GM18909 (cell line): Measurements from ENCODE around the gene ORAI1.
"Not testable (repeated sequence)": the region's sequence is repeated elsewhere in the genome, so short reads cannot be mapped to it uniquely, and the experiment has no call there.

Experiments used
- ATAC-seq: cut with Tn5 transposase; IDR thresholded peaks from one replicate; pipeline ENCODE4 v1.9.1; 2021; ENCODE audit warnings: mild to moderate bottlenecking; ENCODE audit not compliant: unreplicated experiment, poor library complexity

Gene ORAI1

GRCh38 chr12:121641343-121641630 lies 15.0 kb downstream of the ORAI1 start:
- no peak for ATAC-seq

DNA sequence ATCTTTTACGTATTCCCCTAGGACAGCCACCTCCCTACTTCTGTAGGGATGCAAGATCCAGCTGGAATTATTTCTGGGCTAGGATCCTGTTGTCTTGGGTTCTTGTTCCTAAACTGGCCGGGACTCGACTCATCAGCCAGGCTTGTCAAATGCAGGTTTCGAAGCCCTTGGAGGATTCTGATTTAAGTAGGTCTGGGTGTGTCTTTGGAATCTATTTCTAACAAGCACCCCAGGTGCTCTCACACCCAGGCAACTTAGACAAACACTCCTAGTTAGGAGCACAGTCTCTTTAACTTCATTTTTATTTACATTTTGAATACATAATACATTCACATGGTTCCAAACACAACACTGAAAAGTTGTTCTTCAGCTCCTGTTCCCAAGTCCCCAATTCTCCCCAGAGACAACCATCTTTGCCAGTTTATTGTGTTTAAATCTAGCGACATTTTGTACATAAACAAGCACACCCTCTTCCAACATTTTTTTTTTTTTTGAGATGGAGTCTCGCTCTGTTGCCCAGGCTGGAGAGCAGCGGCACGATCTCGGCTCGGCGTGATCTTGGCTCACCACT lies 22.2 kb downstream of the ORAI1 start:
- no peak for ATAC-seq

- ATAC-seq = no peak
Observed at GRCh38 chr12:121649322-121649721, 23.0 kb downstream of the ORAI1 start.

GRCh38 chr12:121649819-121650353 lies 23.6 kb downstream of the ORAI1 start:
- ATAC-seq = no peak

DNA sequence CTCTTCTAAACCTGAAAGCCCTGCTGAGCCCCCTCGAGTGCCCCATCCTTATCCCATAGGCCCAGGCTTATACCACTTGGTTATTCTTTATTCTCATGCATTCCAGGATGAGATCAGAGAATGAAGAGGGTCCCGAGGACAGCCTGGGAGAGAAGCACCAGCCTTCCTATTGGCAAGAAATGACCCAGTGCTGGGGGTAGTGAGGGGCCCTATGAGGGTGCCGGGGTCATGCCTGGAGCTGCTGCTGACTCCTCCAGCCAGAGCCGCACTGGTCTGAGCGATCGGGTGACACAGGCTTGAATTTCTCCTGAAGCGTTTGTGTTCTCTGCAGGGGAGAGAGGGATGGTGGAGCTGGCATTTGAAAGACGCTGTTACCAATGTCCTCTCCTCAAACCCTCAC lies 25.0 kb downstream of the ORAI1 start:
- no peak for ATAC-seq

DNA sequence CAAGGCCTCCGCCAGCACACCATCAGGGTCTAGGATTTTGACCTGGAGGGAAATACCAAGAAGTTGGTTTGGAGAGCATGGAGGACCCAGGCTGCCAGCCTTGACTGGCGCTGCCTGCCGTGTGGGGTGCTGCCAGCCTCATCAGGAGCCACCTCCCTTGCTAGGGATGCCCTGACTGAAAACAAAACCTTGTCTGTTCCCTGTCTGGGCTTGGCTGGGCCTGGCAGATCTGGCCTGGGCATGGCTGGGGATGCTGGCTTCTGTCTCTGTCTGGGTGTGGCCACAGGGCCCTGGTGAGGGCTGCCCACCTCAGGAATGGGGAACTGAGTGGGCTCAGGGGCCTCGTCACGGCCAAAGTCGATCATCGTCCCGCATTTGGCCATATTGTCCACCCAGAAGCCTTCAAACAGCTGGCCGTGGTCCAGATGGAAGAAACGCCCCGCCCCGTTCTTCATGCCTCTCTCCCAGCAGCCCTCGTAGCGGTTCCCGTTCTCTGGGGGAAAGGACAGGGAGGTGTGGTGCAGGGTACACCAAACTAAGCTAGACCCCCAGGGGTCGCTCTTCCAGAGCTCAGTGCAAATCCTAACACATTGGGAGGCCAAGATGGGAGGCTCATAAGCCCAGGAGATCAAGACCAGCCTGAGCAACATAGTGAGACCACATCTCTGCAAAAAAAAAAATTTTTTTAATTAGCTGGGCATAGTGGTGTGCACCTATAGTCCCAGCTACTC lies 26.6 kb downstream of the ORAI1 start:
- no peak for ATAC-seq

GRCh38 chr12:121653999-121654398 lies 27.7 kb downstream of the ORAI1 start:
- no peak for ATAC-seq

DNA sequence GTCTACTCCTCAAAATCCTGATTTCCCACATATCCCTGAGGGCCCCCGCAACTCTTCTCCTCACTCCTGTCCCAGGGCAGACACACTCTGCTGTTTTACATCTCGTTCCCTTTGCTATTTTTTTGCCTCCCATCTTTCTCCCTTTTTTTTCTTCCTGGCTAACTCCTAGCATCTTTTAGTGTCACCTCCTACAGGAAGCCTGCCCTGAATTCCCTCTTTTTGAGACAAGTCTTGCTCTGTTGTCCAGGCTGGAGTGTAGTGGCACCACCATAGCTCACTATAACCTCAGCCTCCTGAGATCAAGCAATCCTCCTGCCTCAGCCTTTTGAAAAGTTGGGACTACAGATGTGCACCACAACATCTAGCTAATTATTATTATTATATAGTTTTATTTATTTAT lies 29.8 kb downstream of the ORAI1 start:
- no peak for ATAC-seq

GRCh38 chr12:121657305-121658008 lies 31.1 kb downstream of the ORAI1 start:
- ATAC-seq = no peak

DNA sequence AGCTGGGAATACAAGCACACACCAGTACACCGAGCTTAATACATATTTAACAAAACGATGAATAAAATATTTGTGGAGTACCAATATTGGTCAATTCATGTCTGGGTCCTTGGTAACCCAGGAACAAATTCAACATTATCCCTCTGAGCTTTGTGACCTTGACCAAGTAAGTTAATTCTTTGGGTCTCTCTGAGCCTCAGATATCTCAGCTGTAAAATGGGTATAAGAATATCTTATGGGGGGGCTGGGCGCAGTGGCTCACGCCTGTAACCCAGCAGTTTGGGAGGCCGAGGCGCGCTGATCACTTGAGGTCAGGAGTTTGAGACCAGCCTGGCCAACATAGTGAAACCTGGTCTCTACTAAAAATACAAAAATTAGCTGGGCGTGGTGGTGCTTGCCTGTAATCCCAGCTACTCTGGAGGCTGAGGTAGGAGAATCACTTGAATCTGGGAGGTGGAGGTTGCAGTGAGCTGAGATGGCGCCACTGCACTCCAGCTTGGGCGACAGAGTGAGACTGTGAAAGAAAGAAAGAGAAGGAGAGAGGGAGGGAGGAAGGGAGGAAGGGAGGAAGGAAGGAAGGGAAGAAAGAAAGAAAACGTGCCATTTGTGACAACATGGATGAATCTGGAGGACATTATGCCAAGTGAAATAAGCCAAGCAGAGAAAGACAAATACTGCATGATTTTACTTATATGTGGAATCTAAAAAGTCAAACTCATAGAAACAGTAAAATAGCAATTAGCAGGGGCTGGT lies 35.2 kb downstream of the ORAI1 start:
- ATAC-seq = not testable (repeated sequence)

DNA sequence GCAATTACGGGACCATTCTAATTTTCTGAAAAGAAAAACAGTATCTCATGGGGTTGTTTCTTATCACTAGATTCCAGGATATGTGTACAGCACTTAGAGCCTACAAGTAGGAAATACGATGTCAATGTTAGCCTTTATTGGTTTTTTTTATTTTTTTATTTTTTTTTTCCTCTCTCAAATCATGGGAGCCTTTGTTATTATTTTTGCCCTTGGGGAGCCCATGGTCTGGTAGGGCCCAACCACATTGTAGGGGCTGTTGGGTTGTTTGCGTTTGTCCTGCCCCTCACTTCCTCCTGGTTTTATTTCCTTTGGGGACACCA lies 37.2 kb downstream of the ORAI1 start:
- no peak for ATAC-seq

DNA sequence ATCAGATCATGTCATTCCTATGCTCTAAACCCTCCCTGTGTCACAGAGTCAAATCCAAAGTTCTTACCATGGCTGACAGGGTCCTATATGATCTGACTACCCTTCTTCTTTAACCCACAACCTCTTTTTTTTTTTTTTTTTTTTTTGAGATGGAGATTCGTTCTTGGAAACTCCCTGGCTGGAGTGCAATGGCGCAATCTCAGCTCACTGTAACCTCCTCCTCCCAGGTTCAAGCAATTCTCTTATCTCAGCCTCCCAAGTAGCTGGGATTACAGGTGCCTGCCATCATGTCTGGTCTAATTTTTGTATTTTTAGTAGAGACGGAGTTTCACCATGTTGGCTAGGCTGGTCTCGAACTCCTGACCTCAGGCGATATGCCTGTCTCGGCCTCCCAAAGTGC lies 40.5 kb downstream of the ORAI1 start:
- not testable (repeated sequence) for ATAC-seq

- ATAC-seq = no peak
Observed at GRCh38 chr12:121668750-121669520, 42.6 kb downstream of the ORAI1 start.

DNA sequence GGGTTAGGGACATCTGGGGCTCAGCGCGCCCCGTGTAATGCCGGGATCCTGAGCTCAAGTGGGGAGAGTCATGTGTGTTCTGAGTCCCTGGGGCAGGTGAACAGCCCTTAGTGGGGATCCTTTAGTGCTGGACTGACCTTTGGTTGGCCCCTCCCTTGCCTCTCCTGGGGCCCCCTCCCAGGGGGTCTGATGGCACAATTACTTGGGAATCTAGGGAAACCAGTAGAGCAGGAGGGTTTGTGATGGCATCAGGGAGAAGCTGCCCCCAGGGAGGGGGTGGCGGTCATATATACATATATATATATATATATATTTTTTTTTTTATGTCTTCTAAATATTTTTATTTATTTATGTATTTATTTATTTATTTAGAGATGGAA lies 43.2 kb downstream of the ORAI1 start, which contains the start of gene MORN3:
Gene MORN3 (minus strand): TSS at position 134 of the 380 bp plus-strand sequence. CDS start 171 bp downstream, outside the sequence.
- ATAC-seq = no peak

DNA sequence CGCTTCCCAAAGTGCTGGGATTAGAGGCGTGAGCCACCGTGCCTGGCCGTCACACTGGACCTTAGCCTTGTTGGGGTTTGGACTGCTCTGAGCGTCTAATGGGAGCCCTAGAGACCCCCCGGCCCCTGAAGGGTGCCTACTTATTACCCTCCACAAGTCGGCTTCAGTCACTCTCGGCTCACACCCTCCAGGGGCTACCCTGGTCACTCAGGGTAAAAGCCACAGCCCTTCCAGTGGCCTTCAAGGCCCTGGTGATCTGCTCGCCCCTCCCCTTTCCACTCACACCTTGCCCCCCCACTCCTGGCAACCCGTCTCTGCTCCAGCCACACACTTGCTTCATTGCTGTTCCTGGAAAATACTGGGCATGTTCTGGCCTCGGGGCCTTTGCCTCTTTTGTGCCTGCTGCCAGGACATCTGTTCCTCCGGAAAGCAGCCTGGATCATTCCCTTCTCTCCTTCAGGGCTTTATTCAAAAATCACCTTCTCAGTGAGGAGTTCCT lies 46.7 kb downstream of the ORAI1 start:
- ATAC-seq = no peak

- no peak for ATAC-seq
Observed at GRCh38 chr12:121676190-121676589, 49.9 kb downstream of the ORAI1 start.

- ATAC-seq = no peak
Observed at GRCh38 chr12:121678305-121678704, 52.0 kb downstream of the ORAI1 start.

DNA sequence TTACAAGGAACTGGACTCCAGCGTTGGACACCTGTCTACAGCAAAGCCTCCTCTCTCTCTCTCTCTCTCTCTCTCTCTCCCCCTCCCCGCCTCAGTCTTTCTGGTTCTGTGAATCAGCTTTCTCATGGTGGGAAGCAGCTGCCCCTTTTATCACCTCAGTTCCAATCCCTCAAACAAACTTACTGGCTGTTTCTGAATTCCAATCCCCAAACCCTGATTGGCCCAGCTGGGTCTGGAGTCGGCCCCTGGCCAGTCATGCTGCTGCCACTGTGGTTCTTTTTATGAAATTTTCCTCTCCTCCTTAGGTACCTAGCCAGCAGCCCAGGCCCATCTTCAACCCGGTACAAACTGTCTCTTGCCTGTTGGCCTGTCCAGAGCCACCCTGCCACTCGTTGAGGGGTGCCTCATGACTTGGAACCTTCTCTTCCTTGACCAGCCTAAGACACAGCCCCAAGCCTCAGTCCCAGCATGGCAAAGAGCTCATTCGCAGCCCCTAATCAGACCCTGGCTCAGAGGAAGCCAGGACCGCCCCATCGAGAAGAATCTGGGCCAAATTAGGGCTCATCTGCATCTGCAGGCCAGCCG lies 52.5 kb downstream of the ORAI1 start:
- no peak for ATAC-seq

GRCh38 chr12:121679661-121680197 lies 53.4 kb downstream of the ORAI1 start:
- ATAC-seq = not testable (repeated sequence)
